Stimulated activated CD4-positive, alpha-beta T cell treated with anti-CD3 and anti-CD28 coated beads, Interleukin-2, amount 100 ng/mL, for 24 hours (primary cell): Measurements from ENCODE around the gene LGALS8.

Experiments used
- DNase-seq, 2 donors: peaks; one replicate each; pipeline ENCODE4 v3.0.0-alpha.2; 2020

LGALS8 gene

DNA sequence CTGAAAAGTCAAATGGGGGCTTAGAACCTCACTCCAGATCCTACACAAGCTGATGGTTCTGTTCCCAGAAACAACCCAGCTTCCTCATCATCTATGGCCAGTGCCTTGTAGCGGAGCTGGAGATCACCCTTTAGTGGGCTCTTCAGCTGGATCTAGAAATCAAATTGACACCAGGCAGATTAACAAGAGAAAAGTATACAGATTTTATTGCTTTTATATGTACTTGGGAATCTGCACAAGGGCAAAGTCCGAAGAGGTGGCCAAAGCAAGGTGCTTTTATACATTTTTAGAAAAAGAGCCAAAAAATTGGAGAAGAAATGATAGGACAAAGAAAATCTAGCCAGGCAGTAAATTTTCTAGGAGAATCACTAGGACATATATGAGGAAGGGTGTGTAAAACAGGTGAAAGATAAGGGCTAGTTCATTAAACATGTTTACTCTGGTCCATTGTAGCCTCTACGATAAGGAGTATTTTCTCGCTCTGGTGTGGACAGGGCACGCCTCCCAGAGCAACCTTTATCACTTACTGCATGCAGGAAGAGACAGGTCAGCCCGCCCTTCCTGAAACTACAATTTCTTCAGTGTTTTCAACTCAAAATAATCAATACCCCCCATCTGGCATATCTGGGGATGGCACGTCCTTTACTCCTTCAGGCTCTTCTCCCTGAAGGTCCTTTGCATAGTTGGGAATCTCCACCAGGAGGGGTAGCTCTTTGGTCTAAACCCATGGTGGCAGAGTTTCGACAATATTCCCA, 14.0 kb upstream of the LGALS8 start:
- no peak for DNase-seq

DNA sequence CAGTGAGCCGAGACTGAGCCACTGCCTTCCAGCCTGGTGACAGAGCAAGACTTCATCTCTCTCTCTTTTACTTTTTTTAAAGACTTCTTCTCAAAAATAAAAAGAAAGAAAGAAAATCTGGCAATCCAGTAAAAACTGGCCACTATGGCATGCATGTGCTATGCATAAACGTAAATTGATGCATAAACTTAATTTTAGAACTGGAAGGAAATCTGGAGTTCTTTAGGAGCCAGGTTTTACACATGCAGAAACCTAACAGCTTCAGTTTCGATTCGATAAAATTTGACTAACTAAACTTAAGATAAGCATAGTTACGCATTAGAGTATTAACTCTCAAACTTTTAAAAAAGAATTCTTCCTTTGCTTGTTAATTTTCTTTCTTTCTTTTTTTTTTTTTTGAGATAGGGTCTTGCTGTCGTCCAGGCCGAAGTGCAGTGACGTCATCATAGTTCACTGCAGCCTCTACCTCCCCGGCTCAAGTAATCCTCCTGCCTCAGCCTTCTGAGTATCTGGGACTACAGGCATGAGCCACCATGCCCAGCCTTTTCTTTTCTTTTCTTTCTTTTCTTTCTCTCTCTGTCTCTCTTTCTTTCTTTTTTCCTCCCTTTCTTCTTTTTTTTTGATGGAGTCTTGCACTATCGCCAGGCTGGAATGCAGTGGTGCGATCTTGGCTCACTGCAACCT, 11.9 kb upstream of the LGALS8 start:
- no peak for DNase-seq

DNA sequence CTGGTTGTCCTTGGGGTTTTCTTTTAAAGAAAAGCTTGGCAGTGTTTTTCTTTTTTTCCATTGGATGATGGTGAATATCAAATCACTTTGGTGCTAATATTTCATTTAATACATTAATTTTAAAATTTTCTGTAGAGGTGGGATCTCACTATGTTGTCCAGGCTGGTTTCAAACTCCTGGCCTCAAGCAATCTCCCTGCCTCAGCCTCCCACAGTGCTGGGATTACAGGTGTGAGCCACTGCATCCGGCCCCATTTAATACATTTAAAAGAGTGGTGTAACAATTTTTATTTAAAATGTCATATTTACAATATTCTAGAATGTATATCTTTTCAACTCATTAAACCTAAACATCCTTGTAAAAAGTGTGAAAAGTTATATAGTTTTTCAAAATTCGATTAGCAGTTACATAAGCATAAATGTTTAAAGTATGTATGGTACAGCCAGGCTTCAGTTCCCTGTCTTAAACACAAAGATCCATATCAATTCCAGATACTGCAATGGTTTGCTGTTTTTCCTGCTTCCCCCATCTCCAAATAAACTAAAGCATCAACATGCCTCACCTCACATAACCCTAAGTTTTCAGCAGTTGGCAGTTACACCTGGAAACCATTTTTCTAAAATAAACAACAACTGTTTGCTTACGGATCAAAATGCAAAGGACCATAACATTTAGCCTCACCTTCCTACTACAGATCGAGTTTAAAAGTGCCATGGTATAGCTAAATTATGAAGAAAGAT, 8.9 kb upstream of the LGALS8 start:
- no peak for DNase-seq

DNA sequence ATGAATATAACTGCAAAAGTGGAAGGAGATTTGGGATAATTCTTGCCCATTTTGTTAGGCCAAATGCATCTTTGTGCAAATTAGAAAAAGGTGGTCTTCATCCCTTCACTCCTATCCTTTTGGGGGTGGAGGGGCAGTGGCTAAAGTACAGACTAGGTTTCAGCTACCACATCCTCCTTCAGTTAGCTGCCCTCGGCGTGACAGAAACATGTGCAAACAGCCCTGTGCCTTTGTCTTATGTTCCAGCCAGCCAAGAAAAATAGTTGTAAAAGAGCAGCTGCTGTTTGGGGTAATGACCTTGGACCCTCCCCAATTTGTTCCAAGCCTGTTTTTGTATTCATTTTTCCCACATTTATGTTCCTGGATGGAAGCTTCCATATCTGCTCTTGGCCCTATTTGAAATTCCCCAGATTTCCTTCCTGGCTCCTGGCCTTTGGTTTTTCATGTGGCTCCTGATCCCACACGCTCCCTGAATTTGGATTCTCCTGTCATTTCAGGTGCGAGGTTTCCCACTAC, 8.3 kb upstream of the LGALS8 start:
- no peak for DNase-seq

DNA sequence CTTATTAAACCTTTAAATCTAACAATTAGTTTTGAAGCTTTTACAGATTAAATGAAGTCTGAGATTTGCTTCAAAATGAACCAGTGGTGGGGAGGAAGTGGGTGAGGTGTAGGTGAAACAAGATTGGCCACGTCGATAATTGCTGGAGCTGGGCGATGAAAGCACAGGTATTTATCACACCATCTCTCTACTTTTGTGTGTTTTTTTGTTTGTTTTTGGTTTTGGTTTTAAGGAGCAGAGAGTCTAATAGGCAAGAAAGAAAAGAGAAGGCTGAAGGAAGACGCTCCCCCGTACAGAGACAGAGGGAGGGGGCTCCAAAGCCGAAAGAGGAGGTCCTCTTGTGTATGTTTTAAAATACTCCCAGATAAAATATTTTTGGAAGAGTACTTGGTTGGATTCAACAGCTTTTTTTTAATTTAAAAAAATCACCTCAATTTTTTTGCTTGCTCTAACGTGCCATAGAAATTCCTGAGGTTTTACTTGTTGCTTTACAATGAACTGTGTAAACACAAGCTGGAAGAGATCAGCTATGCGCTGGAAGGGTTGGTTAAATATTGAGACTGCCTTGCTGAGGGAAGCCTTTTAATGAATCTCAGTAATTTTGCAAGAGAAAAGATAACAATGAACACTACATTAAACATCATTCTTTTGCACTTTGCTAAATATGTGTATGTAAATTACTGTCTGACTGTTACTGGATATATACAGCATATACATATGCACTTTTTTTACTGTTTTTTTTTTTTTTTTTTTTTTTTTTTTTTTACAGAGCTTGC, 6.7 kb upstream of the LGALS8 start:
- peak in 1 of 2 donors; percentile 18 for DNase-seq

DNA sequence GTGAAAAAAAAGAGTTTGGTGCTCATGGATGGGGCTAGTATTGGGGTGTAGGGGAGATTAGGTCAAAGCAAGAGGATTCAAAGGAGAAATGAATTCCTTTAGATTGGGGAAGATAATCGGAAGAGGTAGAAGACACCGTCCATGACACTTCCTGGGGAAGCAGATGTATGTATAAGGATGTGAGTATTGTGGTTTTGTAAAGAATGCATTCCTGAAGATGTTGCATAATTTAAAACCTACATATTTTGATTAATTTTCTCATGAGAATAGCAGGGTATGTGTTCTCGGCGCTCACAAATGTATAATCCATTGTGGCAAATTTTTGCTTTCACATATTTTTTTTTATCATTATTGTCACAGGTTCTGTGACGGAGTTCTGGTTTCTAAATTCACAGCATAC, 5.5 kb upstream of the LGALS8 start:
- no peak for DNase-seq

DNA sequence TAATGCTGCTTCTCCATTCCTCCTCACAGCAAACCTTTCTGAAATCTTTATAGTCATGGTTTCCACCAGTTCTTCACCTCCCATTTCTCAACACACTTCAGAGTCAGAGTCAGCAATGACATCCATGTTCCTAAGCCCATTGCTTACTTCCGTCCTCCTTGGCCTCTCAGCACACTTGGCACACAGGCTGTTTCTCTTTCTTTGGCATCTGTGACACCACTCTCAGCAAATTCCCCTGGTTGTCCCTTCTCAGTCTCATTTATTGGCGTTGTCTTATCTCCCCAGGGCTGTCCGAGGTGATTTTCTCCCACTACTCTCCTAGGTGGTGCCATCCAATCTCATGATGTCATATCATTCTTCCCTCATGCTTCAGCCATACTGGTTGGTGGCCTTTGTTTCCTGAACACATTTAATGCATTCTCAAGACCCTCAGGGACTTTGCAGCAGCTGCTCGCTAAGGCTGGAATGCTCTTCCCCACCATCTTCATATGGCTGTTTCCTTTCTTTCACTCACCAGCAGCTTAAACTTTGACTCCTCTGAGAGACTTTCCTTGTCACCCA, 3.3 kb upstream of the LGALS8 start:
- no peak for DNase-seq

DNA sequence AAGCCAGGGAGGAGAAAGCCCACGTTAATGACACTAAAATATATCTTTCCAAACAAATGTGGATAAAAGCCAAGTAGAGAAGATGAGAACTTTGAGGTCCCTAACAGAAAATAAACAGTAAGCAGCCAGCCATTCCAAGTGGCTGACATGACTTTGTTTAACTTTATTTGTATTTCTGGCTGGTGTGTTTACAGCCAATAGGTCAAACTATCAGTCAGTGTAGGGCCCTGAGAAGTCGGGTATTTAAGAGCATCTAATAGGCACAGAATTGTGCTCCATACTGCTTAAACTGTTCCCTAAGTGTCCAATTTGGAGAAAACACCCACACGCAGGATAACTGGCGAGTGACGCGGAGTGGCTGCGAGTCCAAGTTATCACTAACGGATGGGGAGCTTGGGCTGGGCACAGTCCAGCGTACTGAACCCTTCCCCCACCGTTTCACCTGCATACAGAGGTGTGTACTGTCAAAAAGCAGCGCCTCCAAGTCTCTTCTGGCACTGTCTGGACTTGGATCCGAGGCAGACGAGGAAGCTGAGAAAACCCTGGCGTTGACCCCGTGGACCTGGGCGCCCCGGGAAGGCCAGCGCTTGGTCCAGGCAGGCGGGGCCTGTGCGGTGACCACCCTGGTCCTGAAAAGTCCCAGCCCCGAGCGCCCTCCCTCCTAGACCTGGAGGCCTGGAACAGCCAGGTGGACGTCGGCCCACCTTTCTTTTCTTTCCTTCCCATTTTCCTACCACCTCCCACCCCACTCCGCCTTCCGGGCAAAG, 662 bp upstream of the LGALS8 start:
- no peak for DNase-seq

DNA sequence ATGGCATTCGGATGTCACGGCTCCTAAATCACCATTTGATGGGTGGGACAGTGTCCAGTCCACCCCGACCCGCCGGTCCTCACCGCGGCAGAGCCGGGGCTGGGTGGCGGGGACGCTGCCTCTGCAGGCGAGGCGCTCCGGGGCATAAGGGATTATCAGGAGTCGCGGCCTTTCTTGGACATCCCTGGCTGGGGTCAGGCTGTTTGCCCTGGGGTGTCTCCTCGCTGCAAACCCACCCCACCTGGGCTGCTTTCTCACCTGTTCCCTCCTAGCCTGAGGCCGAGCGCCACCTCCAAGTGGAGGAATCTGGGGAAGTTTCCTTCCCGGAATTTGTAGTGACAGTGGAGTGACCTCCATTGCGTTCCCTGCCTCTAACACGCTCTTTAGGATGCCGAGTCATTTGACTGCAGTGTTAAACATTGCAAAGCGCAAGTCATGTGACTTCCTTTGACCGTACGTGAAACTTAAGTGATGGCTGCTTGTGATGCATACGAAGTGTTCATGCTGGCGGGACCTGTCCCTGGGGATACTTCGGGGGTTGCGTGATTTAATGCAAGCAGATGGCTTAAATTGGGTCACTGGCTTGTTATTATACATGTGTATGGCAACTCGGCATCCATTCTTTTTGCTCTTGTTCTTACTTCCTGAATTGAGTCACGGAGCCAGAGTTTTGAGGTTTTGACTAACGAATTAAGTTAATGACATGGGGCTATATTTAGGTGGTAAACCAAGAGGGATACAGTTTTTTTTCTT, 536 bp downstream of the LGALS8 start:
- DNase-seq, result peak; percentile 34 to 64

DNA sequence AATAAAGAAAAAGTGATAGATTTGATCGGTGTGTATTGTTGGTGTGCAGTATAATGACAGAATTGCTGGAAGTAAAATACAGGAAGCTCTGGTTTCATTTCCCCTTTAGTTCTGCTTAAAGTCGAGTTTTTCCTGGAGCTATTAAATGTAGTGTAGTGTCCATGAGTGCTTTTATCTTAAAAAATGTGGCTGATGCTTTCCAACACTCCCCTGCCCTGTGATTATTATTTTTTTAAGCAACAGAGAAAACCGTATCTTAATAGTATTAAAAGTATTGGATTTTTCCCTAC, 1.1 kb downstream of the LGALS8 start:
- no peak for DNase-seq

DNA sequence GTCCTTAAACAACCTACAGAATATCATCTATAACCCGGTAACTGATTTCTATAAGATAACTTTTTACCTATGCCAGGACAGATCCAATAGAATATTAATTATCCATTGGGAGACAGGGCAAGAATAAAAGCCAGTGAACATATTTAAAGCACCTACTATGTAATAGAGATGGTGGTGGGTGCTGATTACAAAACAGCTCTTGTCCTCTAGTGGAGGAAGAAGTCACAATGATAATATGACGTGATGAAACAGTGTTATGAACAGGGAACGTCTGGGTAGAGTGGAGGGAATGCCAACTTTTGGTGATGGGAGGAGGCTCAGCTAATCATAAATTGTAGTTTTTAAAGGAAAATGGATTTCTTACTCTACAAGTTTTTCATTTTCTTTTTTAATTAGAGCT, 2.3 kb downstream of the LGALS8 start:
- no peak for DNase-seq

DNA sequence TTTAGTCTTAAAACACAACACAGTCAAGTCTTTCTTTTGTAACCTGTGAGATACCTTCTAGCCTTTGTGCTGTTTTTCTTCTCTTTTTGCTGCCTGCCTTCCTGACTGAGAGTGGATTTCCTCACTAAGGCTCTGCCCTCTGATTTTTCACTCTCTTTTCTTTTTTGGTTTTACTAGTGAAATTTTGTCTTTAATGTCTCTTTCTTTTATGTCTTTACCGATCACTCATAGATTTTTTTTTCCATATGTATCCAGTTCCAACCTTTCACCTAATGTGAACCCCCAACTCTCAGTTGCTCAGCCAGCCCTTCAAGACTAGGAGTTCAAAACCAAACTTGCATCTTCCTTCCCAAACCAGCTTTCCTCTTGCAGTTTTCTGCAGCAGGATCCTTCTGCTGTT, 6.5 kb downstream of the LGALS8 start:
- no peak for DNase-seq

DNA sequence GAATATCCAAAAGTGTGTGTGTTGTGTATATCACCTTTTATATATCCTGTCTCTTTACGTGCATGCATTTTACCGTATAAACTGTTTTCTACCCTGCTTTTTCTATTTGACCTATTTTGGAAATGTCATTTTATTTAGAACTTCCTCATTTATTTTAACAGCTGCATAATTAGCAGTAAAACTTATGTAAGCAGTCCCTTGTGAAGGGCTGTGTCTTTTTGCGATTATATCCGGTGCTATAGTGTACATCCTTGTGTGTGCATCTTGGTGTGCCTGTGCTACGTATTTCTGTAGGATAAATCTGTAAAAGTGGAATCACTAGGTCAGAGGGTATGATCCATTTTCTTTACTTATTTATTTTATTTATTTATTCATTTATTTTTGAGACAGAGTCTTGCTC, 7.2 kb downstream of the LGALS8 start:
- DNase-seq, result no peak

DNA sequence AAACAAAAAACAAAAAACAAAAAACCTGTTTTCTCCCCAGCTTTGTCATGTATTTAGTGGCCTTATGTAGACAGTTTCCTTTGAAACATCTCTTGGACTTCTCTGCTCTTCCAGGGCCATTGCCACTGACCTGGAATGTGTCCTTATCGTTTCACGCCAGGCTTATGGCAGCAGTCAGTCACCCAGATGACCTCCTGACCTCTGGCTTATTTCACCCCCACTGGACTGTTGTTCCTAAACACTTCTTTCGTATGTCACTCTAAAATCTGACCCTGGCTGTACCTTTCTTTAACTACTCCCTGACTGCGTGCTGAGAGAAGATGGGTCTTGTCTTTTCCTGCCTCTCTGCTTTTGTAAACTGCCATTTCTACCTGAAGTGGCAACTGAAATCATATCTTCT, 9.1 kb downstream of the LGALS8 start:
- no peak for DNase-seq

DNA sequence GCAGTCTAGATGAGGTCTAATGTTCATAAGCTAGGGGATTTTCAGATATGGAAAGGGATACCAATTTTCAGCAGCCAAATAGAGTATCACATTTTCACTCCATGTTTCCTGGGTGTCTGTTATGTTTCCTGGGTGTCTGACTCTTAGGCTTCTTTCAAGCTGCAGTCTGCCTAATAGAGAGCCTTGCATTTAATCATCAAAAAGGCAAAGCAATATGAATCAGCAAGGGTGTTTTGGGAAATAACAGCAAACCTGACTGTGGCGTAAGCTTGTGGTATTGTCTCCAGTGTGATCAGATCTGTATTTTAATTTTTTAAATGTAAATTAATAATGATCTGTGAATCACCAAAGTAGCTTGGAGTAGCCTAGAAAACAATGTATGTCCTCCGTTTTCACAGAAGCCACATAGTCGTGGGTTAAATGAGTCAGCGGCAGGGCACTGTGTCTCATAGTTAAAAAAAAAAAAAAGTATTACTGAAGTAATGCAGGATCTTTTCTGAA, 10.4 kb downstream of the LGALS8 start:
- DNase-seq, result peak; percentile 36 to 53

DNA sequence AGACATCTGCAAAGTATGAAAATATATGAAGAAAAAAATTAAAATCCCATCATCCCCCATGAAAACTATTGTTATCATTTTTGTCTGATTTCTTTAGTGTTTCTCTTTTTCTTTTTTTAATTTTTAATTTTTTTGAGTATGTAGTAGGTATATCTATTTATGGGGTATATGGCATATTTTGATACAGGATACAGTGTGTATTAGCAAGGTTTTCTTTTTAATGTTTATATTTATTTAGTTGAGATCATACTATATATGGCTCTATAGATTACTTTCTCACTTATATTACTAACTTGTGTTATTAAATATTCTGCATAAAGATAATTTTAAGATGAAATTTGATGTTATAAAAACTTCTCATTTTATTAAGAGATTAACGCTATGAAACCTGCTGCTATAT, 11.4 kb downstream of the LGALS8 start:
- no peak for DNase-seq

DNA sequence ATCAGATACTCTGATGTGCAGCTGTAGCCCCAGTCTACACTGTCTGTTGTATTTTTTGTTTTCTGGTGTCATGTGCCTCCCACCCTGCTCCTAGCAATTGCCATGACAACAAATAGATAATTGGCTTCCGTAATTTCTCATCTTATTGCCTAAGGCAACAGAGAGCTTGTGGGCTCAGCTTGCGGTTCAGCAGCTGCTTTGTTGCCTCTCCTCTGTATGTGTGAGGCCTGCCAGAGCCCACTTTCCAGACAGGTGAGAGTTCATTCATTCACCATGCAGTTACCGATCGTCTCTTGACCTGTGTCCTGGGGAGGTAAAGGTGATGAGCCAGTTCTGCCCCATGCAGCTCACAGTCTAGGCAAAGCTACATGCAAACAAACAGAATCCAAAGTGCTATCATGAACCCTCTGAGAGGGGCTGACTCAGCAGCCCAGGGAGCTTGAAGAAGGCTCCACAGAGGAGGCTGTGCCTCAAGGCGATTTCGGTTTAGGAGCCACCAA, 11.9 kb downstream of the LGALS8 start:
- no peak for DNase-seq

DNA sequence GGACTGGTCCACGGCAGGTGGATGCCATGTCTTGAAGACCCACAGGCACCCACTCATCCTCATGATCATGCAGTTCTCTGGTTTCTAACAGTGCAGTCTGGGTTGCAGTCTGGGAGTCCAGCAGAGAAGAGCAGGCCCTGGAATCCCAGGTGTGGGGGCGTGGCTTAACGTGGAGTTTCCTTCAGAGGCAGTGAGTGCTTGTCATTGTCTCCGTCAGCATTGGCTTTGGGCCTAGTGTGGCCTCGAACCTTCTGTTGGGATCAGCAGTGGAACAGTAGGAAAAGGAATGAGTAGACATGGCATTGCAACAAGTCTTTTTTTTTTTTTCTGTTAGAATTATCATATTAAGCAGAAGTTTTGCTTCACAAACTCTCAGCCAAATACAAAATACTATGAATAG, 12.8 kb downstream of the LGALS8 start:
- no peak for DNase-seq

DNA sequence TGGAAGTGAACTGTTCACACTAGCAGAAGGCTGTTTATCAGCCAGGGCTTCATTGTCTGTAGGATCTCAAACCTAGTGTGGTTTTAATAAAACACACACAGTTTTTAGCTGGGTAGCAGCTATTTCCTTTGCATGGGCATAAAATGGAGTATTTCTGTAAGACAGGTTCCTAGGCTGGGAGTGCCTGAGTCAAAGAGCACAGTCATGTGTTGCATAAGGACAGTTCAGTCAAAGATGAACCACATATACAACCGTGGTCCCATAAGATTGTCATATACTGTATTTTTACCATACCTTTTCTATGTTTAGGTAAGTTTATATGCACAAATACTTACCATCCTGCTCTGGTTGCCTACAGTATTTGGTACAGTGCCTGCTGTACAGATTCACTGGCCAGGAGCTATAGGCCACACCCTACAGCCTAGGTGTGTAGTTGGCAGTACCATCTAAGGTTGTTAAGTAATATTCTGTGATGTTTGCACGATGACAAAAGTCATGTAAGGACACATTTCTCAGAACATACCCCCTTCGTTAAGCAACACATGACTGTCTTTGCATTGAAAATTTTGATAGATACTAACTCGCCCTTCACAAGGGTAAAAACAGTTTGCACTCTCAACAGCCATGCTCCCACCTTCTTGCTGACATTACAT, 17.2 kb downstream of the LGALS8 start:
- DNase-seq, result no peak

DNA sequence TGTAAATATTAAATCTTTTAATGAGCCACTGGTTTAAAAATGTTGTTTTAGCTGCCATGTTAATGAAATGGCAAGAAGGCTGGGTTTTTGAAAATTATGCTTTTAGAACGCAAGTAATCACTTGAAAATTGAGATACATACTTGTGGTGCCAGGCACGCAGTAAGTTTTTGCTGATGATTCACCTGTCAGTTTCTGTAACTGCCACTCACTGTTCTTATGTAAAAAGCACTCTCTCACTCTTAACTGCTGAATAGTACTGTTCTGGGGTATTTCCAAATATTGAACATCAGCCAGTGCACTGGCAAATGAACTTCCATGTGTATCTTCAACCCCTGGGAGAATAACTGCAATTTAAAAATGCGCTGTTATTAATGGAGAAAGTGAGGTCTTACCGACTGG, 17.9 kb downstream of the LGALS8 start:
- DNase-seq, result no peak
